Upper lobe of left lung (tissue), 4 donors: ENCODE measurements around the gene NEO1.

Experiments used
- POLR2A ChIP-seq, 4 donors: fragments of 450-650 bp; IDR thresholded peaks; one replicate each; pipeline ENCODE4 v1.5.1; 2016 to 2017; ENCODE audit warnings: antibody characterized with exemption in 4 of 4, mild to moderate bottlenecking in 2 of 4
- POLR2AphosphoS5 ChIP-seq, 2 donors: sonication (generic); formaldehyde crosslinking; IDR thresholded peaks; one replicate each; pipeline ENCODE4 v1.5.1; 2017; ENCODE audit warnings: antibody characterized with exemption in 2 of 2
- TF ChIP-seq, protein P1 (sequence below), 6 experiments: fragments of 450-650 bp in 4 of 6; fragments of 200-600 bp in 2 of 6; sonication (generic) in 2 of 6; IDR thresholded peaks; one replicate each; pipeline ENCODE4 v1.5.1; 2016 to 2019; ENCODE audit warnings: antibody characterized with exemption in 6 of 6

- TF ChIP-seq, protein P1, sequence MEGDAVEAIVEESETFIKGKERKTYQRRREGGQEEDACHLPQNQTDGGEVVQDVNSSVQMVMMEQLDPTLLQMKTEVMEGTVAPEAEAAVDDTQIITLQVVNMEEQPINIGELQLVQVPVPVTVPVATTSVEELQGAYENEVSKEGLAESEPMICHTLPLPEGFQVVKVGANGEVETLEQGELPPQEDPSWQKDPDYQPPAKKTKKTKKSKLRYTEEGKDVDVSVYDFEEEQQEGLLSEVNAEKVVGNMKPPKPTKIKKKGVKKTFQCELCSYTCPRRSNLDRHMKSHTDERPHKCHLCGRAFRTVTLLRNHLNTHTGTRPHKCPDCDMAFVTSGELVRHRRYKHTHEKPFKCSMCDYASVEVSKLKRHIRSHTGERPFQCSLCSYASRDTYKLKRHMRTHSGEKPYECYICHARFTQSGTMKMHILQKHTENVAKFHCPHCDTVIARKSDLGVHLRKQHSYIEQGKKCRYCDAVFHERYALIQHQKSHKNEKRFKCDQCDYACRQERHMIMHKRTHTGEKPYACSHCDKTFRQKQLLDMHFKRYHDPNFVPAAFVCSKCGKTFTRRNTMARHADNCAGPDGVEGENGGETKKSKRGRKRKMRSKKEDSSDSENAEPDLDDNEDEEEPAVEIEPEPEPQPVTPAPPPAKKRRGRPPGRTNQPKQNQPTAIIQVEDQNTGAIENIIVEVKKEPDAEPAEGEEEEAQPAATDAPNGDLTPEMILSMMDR (IDR thresholded peaks at IDR 0.05) = no peak
- TF ChIP-seq POLR2A (IDR thresholded peaks at IDR 0.05) (no peak), POLR2AphosphoS5 (IDR thresholded peaks at IDR 0.05) (no peak)
These were observed 61.8 kb downstream of the NEO1 start for GRCh38 chr15:73114064-73114463.
